SH-SY5Y (cell line): ENCODE results near the gene SLCO3A1.

ENCODE experiments used
- GATA2 ChIP-seq: IDR thresholded peaks from 2 replicates; pipeline ENCODE4 v1.6.1; 2011; ENCODE audit warnings: mild to moderate bottlenecking, low read depth, low read length
- GATA3 ChIP-seq: IDR thresholded peaks from 2 replicates; pipeline ENCODE4 v1.6.1; 2011; ENCODE audit warnings: low read depth, mild to moderate bottlenecking, low read length, moderate library complexity

DNA sequence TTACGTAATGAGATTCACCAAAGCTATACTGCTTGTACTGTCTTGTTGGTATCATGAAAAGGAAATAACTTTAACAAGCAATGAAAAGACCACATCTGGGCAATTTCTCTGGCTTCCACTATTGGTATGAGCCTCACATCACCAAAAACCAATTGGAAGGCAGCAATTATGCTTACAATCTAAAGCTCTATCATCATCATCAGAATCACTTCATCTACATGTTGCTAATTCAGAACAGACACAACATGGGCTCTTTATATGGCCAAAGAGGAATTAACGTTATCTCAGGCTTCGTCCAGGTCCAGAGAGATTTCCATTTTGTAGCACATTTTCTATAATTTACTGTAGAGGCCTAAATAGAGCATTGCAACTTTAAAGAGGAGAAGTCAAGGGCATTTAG, 36.6 kb upstream of the SLCO3A1 start:
- TF ChIP-seq GATA2, result peak; percentile 25; the same call in 1 of the 2 replicates
- TF ChIP-seq GATA3, result no peak
